GM12878 (cell line): Measurements from ENCODE around the gene CDKN2A. TPM values are rescaled to one million over a fixed set of nuclear protein-coding genes. Genes with fewer than 3 reads are reported as not detected.

Experiments used
- ATAC-seq: fragments of 200-7000 bp; cut with Tn5 transposase; 3 replicates; pipeline ENCODE4 v1.9.1; 2020; ENCODE audit warnings: mild to moderate bottlenecking, moderate library complexity
- BruUV-seq: library from RNA; stranded (reverse); fragments of 400-500 nt; replicated peaks from 2 replicates; lab custom pipeline; 2021; lab: Mats Ljungman, UMichigan
- CTCF ChIA-PET: fragments of 300-600 bp; sonication (Branson Sonifier 250); formaldehyde crosslinking; extraction: SDS; loops from one replicate; lab custom pipeline; 2021; ENCODE audit warnings: inconsistent platforms; lab: Yijun Ruan, JAX
- POLR2A ChIA-PET: fragments of 350-600 bp; formaldehyde crosslinking; extraction: SDS; loops from one replicate; lab custom pipeline; 2021; ENCODE audit warnings: inconsistent platforms; lab: Charles Lee
- RAD21 ChIA-PET: fragments of 300-600 bp; sonication (Branson Sonifier 250); formaldehyde crosslinking; loops from one replicate; lab custom pipeline; 2023; ENCODE audit warnings: antibody characterized with exemption; ENCODE audit not compliant: unreplicated experiment; lab: Charles Lee
- SMC1A ChIA-PET: fragments of 300-600 bp; sonication (Branson Sonifier 250); formaldehyde crosslinking; loops from one replicate; lab custom pipeline; 2023; ENCODE audit not compliant: unreplicated experiment, uncharacterized antibody; lab: Charles Lee
- DNase-seq: peaks from one replicate; pipeline ENCODE4 v3.0.0-alpha.2; 2011; ENCODE audit warnings: low read depth, low spot score
- FAIRE-seq: peaks from 3 replicates; lab custom pipeline; 2011; peaks lifted over from hg19 to GRCh38; lab: Jason Lieb, UNC
- H2AFZ ChIP-seq: 2 replicates; pipeline ENCODE4 v1.6.0; 2011; ENCODE audit warnings: low read depth, low read length, control low read depth; ENCODE audit not compliant: control insufficient read depth
- H3K27ac ChIP-seq: 2 replicates; pipeline ENCODE4 v1.5.1; 2011; ENCODE audit warnings: control low read depth; ENCODE audit not compliant: control insufficient read depth, insufficient read depth
- H3K27me3 ChIP-seq, 2 experiments: replicated peaks in 1 of 2; 2 replicates each; pipeline versions ENCODE4 v1.6.0 to v1.6.1; 2011; ENCODE audit warnings: low read length in 1 of 2; ENCODE audit not compliant: control insufficient read depth in 2 of 2, insufficient read depth in 2 of 2
- H3K36me3 ChIP-seq, 2 experiments: 2 replicates each; pipeline ENCODE4 v1.5.1; 2011; ENCODE audit warnings: low read length in 1 of 2; ENCODE audit not compliant: control insufficient read depth in 2 of 2, insufficient read depth in 2 of 2
- H3K4me1 ChIP-seq: 2 replicates; pipeline ENCODE4 v1.6.1; 2011; ENCODE audit warnings: mild to moderate bottlenecking, low read length, moderate library complexity, mixed read lengths; ENCODE audit not compliant: control insufficient read depth, insufficient read depth
- H3K4me2 ChIP-seq: 2 replicates; pipeline ENCODE4 v1.6.0; 2011; ENCODE audit warnings: control low read depth; ENCODE audit not compliant: control insufficient read depth, insufficient read depth
- H3K4me3 ChIP-seq: fragments of 200-600 bp; sonication (generic); 2 replicates; pipeline ENCODE4 v1.5.1; 2016
- H3K79me2 ChIP-seq: 2 replicates; pipeline ENCODE4 v1.6.0; 2011; ENCODE audit warnings: low read length; ENCODE audit not compliant: control insufficient read depth, insufficient read depth
- H3K9ac ChIP-seq: 2 replicates; pipeline ENCODE4 v1.8.0; 2011; ENCODE audit warnings: low read length, control low read depth, mixed read lengths; ENCODE audit not compliant: control insufficient read depth, insufficient read depth
- H3K9me3 ChIP-seq: replicated peaks from 3 replicates; pipeline ENCODE4 v1.5.1; 2011; ENCODE audit warnings: mild to moderate bottlenecking, low read length; ENCODE audit not compliant: control insufficient read depth, insufficient read depth
- H4K20me1 ChIP-seq: 2 replicates; pipeline ENCODE4 v1.6.0; 2011; ENCODE audit not compliant: control insufficient read depth, insufficient read depth
- CBX3 ChIP-seq: fragments of 200-600 bp; sonication (generic); IDR thresholded peaks from 2 replicates; pipeline ENCODE4 v1.6.1; 2016; ENCODE audit warnings: low read depth, borderline replicate concordance
- E4F1 ChIP-seq: fragments of 450-650 bp; IDR thresholded peaks from 2 replicates; pipeline ENCODE4 v1.6.1; 2018; ENCODE audit warnings: borderline replicate concordance, mild to moderate bottlenecking; ENCODE audit not compliant: partially characterized antibody
- EP300 ChIP-seq, 2 experiments: fragments of 150-350 bp in 1 of 2; IDR thresholded peaks; 2 replicates each; pipeline ENCODE4 v1.6.1; 2011 to 2012; ENCODE audit warnings: low read depth in 2 of 2, low read length in 2 of 2, borderline replicate concordance in 1 of 2, improper control_type of control experiment in 1 of 2, inconsistent platforms in 1 of 2; ENCODE audit not compliant: control insufficient read depth in 1 of 2
- LARP7 ChIP-seq: fragments of 450-650 bp; IDR thresholded peaks from 2 replicates; pipeline ENCODE4 v1.6.1; 2017; ENCODE audit warnings: mild to moderate bottlenecking
- MEF2B ChIP-seq: fragments of 450-650 bp; IDR thresholded peaks from 2 replicates; pipeline ENCODE4 v1.6.1; 2018; ENCODE audit warnings: mild to moderate bottlenecking, moderate library complexity; ENCODE audit not compliant: partially characterized antibody, poor library complexity, severe bottlenecking
- MTA3 ChIP-seq: IDR thresholded peaks from 2 replicates; pipeline ENCODE4 v1.6.1; 2012; ENCODE audit warnings: low read length, inconsistent platforms, borderline replicate concordance
- MXI1 ChIP-seq: fragments of 150-350 bp; IDR thresholded peaks from 2 replicates; pipeline ENCODE4 v1.6.1; 2011; ENCODE audit warnings: low read depth, mild to moderate bottlenecking, inconsistent platforms, low read length, improper control_type of control experiment
- PML ChIP-seq: IDR thresholded peaks from 2 replicates; pipeline ENCODE4 v1.6.1; 2012; ENCODE audit warnings: low read length, inconsistent platforms
- POLR2A ChIP-seq: IDR thresholded peaks from 2 replicates; pipeline ENCODE4 v1.6.1; 2011; ENCODE audit warnings: low read depth, mild to moderate bottlenecking, low read length
- SIX5 ChIP-seq: IDR thresholded peaks from 2 replicates; pipeline ENCODE4 v1.6.1; 2011; ENCODE audit warnings: mild to moderate bottlenecking, low read depth, low read length, moderate library complexity; ENCODE audit not compliant: severe bottlenecking
- SMAD1 ChIP-seq: fragments of 450-650 bp; IDR thresholded peaks from 2 replicates; pipeline ENCODE4 v1.6.1; 2018; ENCODE audit warnings: mild to moderate bottlenecking, low read depth; ENCODE audit not compliant: partially characterized antibody
- SMARCA5 ChIP-seq: fragments of 450-650 bp; IDR thresholded peaks from 2 replicates; pipeline ENCODE4 v1.6.1; 2017; ENCODE audit warnings: mild to moderate bottlenecking
- SMC3 ChIP-seq: IDR thresholded peaks from 2 replicates; pipeline ENCODE4 v1.6.1; 2011; ENCODE audit warnings: low read length, improper control_type of control experiment, borderline replicate concordance
- SREBF1 ChIP-seq: IDR thresholded peaks from 2 replicates; pipeline ENCODE4 v1.6.1; 2012; ENCODE audit warnings: mild to moderate bottlenecking, low read length
- YY1 ChIP-seq: IDR thresholded peaks from 2 replicates; pipeline ENCODE4 v1.6.1; 2011; ENCODE audit warnings: low read depth, mild to moderate bottlenecking, low read length
- ZNF24 ChIP-seq: fragments of 450-650 bp; IDR thresholded peaks from 2 replicates; pipeline ENCODE4 v1.6.1; 2017; ENCODE audit warnings: antibody characterized with exemption, mild to moderate bottlenecking
- ZNF622 ChIP-seq: fragments of 450-650 bp; IDR thresholded peaks from 2 replicates; pipeline ENCODE4 v1.6.1; 2017; ENCODE audit warnings: mild to moderate bottlenecking, inconsistent platforms
- ZNF687 ChIP-seq: fragments of 450-650 bp; IDR thresholded peaks from 2 replicates; pipeline ENCODE4 v1.6.1; 2017; ENCODE audit warnings: mild to moderate bottlenecking, moderate library complexity
- WGBS: methylation state at CpG from one replicate; pipeline ENCODE4 v1.1.6; 2016; ENCODE audit warnings: low lambda C conversion rate; ENCODE audit not compliant: insufficient replicate concordance, insufficient coverage; ENCODE audit errors: missing lambda C conversion rate; 5-methylcytosine and 5-hydroxymethylcytosine counted together
- in situ Hi-C: fragments of 300-500 bp; cut with MboI; formaldehyde crosslinking; loops from 9 replicates; pipeline ENCODE4 v1.14.3; 2018; ENCODE audit warnings: mixed read lengths
- intact Hi-C: fragments of 100-400 bp; cut with micrococcal nuclease; formaldehyde crosslinking; loops from one replicate; pipeline ENCODE4 v1.14.2; 2022; ENCODE audit not compliant: unreplicated experiment
- polyA plus RNA-seq, 11 experiments: library from polyadenylated mRNA; depleted of rRNA in 4 of 11; unstranded in 6 of 11; stranded (reverse) in 5 of 11; fragments of >200 nt; fragmentation: Nextera tagmentation in 4 of 11; fragmentation: Illumina TruSeq in 1 of 11; extraction: Ambion mirVana in 4 of 11; extraction: Trizol in 1 of 11; gene quantifications; 1 replicate in 1 of 11; 2 replicates in 10 of 11; pipeline versions ENCODE4 v1.2.1 to v1.2.3, GENCODE V29; 2011 to 2016; ENCODE audit warnings: inconsistent platforms in 2 of 11, missing spikeins in 2 of 11, low read depth in 1 of 11
- total RNA-seq, 4 experiments: library from RNA; depleted of rRNA in 3 of 4; stranded (reverse); fragments of >200 nt in 3 of 4; fragmentation: Illumina TruSeq in 1 of 4; extraction: Trizol in 1 of 4; gene quantifications; 2 replicates each; pipeline versions ENCODE4 v1.2.1 to v1.2.3, GENCODE V29; 2013 to 2021

CDKN2A gene
- total and polyA plus RNA-seq, 10 of the 15 experiments (the other 5 are each of a cell fraction or from before 2014, with no cell fraction given) = 0.84 to 41.2 (median 18.4) TPM

- TF ChIP-seq ZNF687 (no peak), SMARCA5 (no peak), MEF2B (no peak)
Observed at GRCh38 chr9:21945606-21946005, 48.6 kb downstream of the CDKN2A start (continued).

DNA sequence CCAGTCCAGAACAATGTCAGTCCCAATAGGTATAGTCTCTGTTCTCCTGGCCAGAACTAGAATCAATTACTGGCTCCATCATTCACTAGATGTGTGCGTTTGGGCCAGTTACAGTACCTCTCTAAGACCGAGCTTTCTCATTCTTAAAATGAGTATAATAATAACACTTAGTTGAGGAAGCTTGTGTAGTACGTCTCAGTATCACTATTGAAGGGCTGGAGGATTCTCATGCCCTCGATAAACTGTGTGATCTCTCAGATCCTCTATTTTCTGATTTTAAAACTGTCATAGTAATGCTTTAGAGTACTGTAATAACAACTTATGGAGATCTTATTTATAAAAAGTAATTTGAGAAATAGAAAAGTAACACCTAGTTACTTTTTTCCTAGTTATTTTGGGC, 50.7 kb downstream of the CDKN2A start:
- H3K27ac ChIP-seq = no peak overlapping the region
- H3K36me3 ChIP-seq = no peaks in the 10 kb centered on the region
- TF ChIP-seq ZNF622 = no peak
- TF ChIP-seq POLR2A = no peak
- no peak for TF ChIP-seq SMAD1
- no peak for TF ChIP-seq SREBF1
- TF ChIP-seq YY1 = no peak
- TF ChIP-seq MTA3 = no peak
- no peak for TF ChIP-seq EP300 (IDR thresholded peaks at IDR 0.05; ENCODE audit: borderline replicate concordance in 1 of 2, control insufficient read depth in 1 of 2, low read depth in 2 of 2, low read length in 2 of 2)
- TF ChIP-seq PML = no peak
- TF ChIP-seq LARP7 = no peak
- no peak for TF ChIP-seq ZNF24
- TF ChIP-seq SMC3 = no peak
- no peak for TF ChIP-seq E4F1
- no peak for TF ChIP-seq CBX3
- no peak for TF ChIP-seq MXI1
- TF ChIP-seq SIX5 = no peak
- H2AFZ ChIP-seq = no peak overlapping the region
- H4K20me1 ChIP-seq = no peaks in the 10 kb centered on the region
- ChIA-PET RAD21 (no interaction called here), SMC1A (no interaction called here), POLR2A (no interaction called here), CTCF (interaction anchor here (1.1 kb wide), 1 partner anchor 65 kb away, joined by 3 read pairs; the partner anchor contains the start of gene CDKN2B)
- H3K79me2 ChIP-seq = no peaks in the 10 kb centered on the region
- no peak overlapping the region for H3K4me2 ChIP-seq
- intact Hi-C loops (no loop called here), in situ Hi-C loops (no loop called here)
- H3K27me3 ChIP-seq = no peaks in the 10 kb centered on the region
- BruUV-seq = no TSS peak
- no peaks in the 10 kb centered on the region for H3K4me1 ChIP-seq
- H3K9ac ChIP-seq = no peak overlapping the region
- FAIRE-seq (no peak), ATAC-seq (peak; percentile 26; the same call in 1 of the 3 replicates), DNase-seq (no peak)
- H3K4me3 ChIP-seq = no peak overlapping the region
- 24% methylated on average over 4 of the region's 4 CpGs for WGBS
- no peaks in the 10 kb centered on the region for H3K9me3 ChIP-seq
